ENCODE data around the gene UBE2E2. TPM values are rescaled to one million over a fixed set of nuclear protein-coding genes. Genes with fewer than 3 reads are reported as not detected.

Gene UBE2E2
- total RNA-seq, 2 donors from 2014 or later, result 23.2 to 34.5 TPM

DNA sequence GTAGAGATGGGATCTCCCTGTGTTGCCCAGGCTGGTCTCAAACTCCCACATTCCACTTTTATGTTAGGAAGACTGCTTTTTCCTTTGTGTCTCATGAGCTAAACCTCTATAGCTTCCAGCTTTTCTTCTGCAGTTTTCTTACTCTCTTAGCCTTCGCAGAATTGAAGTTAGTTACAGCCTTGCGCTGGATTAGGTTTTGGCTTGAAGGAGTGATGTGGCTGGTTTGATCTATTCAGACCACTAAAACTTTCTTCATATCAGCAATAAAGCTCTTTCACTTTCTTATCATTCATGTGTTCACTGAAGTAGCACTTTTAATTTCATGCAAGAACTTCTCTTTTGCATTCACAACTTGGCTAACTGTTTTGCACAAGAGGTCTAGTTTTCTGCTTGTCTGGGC, 254.6 kb downstream of the UBE2E2 start:
- no peaks in the 10 kb centered on the region for H3K9me3 ChIP-seq (ENCODE audit: control insufficient read depth, low read length)
- Mint-ChIP-seq H3K9me3 (no peaks in the 10 kb centered on the region), H3K36me3 (ENCODE audit: low read depth) (no peaks in the 10 kb centered on the region), H3K4me1 (peaks cover 6% of the 10 kb centered on the region), H3K4me3 (no peak overlapping the region), H3K27me3 (ENCODE audit: insufficient read depth) (no peaks in the 10 kb centered on the region), H3K27ac (no peak overlapping the region)
- no peak overlapping the region for H3K9ac ChIP-seq (ENCODE audit: extremely low read depth, low read length, poor library complexity, severe bottlenecking)
- no peak for DNase-seq
- H3K4me3 ChIP-seq (ENCODE audit: low read length), result no peak overlapping the region
- no peaks in the 10 kb centered on the region for H3K36me3 ChIP-seq (ENCODE audit: control insufficient read depth, insufficient read depth, low read length)
- no peaks in the 10 kb centered on the region for H3K27me3 ChIP-seq (ENCODE audit: control insufficient read depth, insufficient read depth, low read length, poor library complexity, severe bottlenecking)
- no peaks in the 10 kb centered on the region for H3K4me1 ChIP-seq (ENCODE audit: control insufficient read depth, insufficient read depth, low read length)
- H3K27ac ChIP-seq (ENCODE audit: low read depth, low read length), result no peak overlapping the region
- TF ChIP-seq, protein P1, sequence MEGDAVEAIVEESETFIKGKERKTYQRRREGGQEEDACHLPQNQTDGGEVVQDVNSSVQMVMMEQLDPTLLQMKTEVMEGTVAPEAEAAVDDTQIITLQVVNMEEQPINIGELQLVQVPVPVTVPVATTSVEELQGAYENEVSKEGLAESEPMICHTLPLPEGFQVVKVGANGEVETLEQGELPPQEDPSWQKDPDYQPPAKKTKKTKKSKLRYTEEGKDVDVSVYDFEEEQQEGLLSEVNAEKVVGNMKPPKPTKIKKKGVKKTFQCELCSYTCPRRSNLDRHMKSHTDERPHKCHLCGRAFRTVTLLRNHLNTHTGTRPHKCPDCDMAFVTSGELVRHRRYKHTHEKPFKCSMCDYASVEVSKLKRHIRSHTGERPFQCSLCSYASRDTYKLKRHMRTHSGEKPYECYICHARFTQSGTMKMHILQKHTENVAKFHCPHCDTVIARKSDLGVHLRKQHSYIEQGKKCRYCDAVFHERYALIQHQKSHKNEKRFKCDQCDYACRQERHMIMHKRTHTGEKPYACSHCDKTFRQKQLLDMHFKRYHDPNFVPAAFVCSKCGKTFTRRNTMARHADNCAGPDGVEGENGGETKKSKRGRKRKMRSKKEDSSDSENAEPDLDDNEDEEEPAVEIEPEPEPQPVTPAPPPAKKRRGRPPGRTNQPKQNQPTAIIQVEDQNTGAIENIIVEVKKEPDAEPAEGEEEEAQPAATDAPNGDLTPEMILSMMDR (conservative IDR thresholded peaks at IDR 0.05), result no peak
- WGBS, 2 experiments (ENCODE audit: insufficient coverage in 1 of 2, insufficient read length in 1 of 2), result 87% methylated on average over 2 of the region's 2 CpGs; no CpG with 5 or more reads in 1 of the 2 experiments

DNA sequence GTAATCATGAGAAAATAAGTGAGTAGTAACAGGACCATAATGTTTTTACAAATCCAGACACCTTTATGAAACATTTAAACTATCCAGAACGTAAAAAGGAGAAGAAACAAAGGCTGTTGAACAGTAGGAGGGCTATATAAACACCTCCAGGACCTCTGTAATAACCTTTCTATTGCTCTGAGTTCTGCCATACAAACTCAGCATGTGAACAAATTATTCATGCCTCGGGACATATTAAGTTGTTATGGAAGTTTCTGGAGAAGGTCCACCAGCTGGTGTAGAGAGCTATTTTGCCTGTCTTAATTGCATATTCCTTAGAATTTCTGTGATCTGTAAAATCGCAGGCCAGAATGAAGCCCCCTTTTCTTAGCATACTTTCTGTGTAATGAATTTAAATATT, 256.3 kb downstream of the UBE2E2 start:
- Histone ChIP-seq H3K9ac (ENCODE audit: extremely low read depth, low read length, poor library complexity, severe bottlenecking) (no peak overlapping the region), H3K4me3 (ENCODE audit: low read length) (no peak overlapping the region), H3K9me3 (ENCODE audit: control insufficient read depth, low read length) (no peaks in the 10 kb centered on the region), H3K27ac (ENCODE audit: low read depth, low read length) (no peak overlapping the region), H3K36me3 (ENCODE audit: control insufficient read depth, insufficient read depth, low read length) (no peaks in the 10 kb centered on the region), H3K27me3 (ENCODE audit: control insufficient read depth, insufficient read depth, low read length, poor library complexity, severe bottlenecking) (no peaks in the 10 kb centered on the region), H3K4me1 (ENCODE audit: control insufficient read depth, insufficient read depth, low read length) (peaks cover 3% of the 10 kb centered on the region)
- Mint-ChIP-seq H3K27ac (no peak overlapping the region), H3K4me1 (peaks cover 11% of the 10 kb centered on the region), H3K4me3 (no peak overlapping the region), H3K27me3 (ENCODE audit: insufficient read depth) (no peaks in the 10 kb centered on the region), H3K36me3 (ENCODE audit: low read depth) (no peaks in the 10 kb centered on the region), H3K9me3 (no peaks in the 10 kb centered on the region)
- TF ChIP-seq, protein P1 (conservative IDR thresholded peaks at IDR 0.05), result no peak
- DNase-seq, result no peak
- WGBS, 2 experiments (ENCODE audit: insufficient coverage in 1 of 2, insufficient read length in 1 of 2), result 89 to 90% methylated on average over 1 to 3 of the region's 3 CpGs

DNA sequence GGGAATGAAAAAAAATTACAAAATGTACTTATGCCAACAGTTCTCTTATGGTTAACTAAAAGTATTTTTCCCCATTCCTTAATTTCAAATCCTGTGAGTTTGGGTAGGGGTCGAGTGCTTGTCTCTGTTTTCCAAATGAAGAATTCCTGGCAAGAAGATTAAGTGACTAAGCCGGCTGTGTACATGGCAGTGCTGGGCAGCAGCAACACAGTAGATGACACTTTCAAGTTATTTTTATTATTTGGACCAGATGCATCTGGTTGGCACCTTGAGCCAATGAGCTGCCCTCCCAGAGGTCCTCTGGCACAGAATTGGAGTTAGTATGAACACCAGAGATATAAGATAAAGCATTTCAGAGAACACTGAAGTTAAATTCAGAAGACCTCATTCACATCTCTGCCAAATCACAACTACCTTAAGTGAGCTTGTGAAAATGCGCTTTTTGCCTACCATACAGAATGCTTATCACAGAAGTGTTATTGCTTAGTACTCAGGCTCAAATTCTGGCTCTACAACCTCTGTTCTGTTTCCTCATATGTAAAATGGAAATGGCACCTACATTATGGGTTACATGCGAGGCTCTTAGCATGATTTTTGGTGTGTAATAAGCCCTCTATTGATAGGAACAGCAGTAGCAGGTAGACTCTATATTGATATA, 256.9 kb downstream of the UBE2E2 start:
- Mint-ChIP-seq H3K4me3 (no peak overlapping the region), H3K9me3 (no peaks in the 10 kb centered on the region), H3K36me3 (ENCODE audit: low read depth) (no peaks in the 10 kb centered on the region), H3K4me1 (peaks cover 7% of the 10 kb centered on the region), H3K27ac (no peak overlapping the region), H3K27me3 (ENCODE audit: insufficient read depth) (no peaks in the 10 kb centered on the region)
- no peaks in the 10 kb centered on the region for H3K27me3 ChIP-seq (ENCODE audit: control insufficient read depth, insufficient read depth, low read length, poor library complexity, severe bottlenecking)
- H3K9ac ChIP-seq (ENCODE audit: extremely low read depth, low read length, poor library complexity, severe bottlenecking), result no peak overlapping the region
- WGBS, 2 experiments (ENCODE audit: insufficient coverage in 1 of 2, insufficient read length in 1 of 2), result 95 to 100% methylated on average over 1 to 4 of the region's 4 CpGs
- no peak overlapping the region for H3K27ac ChIP-seq (ENCODE audit: low read depth, low read length)
- H3K4me1 ChIP-seq (ENCODE audit: control insufficient read depth, insufficient read depth, low read length), result peaks cover 3% of the 10 kb centered on the region
- no peak for DNase-seq
- no peaks in the 10 kb centered on the region for H3K9me3 ChIP-seq (ENCODE audit: control insufficient read depth, low read length)
- H3K36me3 ChIP-seq (ENCODE audit: control insufficient read depth, insufficient read depth, low read length), result no peaks in the 10 kb centered on the region
- TF ChIP-seq, protein P1 (conservative IDR thresholded peaks at IDR 0.05), result no peak
- H3K4me3 ChIP-seq (ENCODE audit: low read length), result no peak overlapping the region
